Measurements from ENCODE around the gene KCNS3.

Gene KCNS3

DNA sequence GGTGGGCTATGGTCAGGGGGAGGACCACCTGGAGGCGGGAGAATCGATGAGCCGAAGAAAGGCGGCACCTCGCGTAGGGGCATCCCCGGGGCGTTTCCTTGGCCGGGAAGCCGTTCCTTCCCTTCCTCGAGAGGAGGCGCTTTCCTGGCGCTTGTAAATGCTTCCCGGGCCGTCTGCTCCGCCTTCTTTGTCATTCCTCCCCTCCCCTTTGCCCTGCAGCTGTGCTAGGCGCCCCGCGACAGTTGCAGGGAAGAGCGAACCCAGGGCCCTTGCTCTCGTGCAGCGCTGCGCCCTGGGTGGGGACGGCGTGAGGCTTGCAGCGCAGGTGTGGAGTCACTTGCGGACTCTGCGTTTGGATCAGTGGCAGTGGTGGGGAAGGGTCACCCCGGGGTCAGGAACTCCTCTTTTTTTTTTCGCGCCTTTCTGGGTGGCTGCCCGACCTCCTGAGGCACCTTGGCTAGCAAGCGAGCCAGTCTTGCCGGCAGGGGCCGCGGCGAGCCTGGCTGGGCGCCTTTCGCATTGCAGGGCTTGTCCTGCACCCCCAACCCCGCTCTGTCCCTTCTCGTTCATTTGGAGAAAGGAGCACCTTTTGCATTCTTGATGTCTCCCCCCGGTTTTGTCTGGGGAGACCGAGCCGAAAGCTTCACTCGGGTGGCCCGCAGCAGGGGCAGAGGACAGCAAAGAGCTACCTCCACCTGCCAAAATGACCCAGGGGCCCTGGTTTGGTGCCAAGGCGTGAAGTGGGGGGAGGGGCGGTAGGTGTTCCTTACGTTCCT, 858 bp downstream of the KCNS3 start:
- peak; percentile 52 for DNase-seq

DNA sequence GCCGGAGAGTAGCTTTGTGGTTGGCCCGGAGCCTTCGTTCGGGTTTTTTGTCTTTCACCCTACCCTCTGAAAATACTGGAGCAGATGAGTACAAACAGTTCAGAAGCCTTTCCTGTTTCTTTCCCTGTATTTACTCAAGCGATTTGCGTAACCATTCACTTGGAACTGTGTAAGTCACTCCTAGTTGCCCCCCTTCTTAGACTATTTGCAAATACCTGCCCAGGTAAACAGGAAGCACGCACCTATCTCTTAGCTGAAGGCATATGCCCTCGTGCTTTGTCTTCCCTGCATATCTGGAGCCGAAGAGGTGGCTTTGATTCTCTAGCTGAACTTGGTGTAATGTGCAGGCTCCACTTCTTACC, 1.4 kb downstream of the KCNS3 start:
- no peak for DNase-seq

DNA sequence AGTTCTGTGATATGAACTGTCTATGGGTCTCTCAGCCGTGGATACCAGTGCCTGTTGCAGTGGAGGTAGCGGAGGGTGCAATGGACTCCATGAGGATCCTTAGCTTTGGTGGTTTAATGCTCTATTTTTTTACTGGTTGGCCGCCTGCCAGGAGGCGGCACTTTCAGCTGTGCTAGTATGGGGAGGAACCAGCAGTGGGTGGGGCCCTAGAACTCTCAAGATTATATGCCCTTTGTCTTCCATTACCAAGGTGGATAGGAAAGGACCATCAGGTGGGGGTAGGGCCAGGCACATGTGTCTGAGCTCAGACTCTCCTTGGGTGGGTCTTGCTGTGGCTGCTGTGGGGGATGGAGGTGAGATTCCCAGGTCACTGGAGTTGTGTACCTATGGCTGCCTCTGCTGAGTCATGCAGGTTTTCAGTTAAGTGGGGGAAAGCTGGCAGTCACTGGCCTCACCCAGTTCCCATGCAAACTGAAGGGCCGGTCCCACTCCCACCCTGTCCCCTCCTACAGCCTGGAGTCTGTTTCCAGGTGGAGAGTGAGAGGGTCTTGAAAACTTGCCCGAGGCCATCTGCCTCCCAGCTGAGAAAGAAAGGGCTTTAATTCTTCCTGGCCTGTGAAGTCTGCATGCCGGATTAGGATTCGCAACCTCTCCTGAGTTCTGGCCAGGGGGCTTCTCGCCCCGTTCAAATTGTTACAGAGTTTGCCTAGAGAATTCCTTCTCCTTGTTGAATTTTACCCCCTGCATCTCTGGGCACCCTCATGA, 14.5 kb downstream of the KCNS3 start:
- DNase-seq = no peak

DNA sequence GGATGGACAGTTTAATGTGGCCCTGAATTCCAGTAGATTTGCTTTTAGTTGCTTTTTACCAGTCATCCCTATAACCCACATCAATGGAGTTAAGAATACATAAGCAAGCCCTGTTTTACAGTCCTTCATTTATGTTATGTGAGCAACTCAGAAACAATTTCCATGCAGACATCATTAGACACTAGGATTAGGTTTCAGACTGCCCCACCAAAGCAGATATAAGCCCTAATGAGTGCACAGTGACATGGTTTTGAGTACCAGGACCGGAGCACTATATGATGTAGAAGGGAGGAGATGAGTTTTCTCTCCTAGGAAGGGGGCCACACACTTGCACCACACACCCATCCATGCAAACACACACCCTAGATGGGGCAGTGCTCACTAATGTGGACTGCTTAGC, 15.5 kb downstream of the KCNS3 start:
- no peak for DNase-seq

DNA sequence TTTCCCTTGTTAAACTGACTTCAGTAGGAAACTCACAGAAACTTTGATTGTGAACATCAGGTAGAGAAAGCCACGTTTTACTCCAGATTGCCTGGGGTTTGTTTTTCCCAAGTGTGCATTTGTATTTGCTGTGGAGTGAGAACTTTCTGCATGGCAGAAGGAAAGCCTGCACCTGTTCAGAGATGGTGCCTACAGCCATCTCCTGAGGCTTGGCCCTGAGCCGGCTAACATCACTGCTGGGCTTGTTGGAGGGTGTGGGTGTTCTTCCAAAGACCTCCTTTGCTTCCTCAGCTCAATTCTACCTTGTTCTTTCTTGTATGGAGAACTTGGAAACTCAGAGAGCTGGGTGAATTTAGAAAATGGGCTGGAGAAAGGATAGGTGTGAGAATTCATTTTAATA, 16.1 kb downstream of the KCNS3 start:
- no peak for DNase-seq

DNA sequence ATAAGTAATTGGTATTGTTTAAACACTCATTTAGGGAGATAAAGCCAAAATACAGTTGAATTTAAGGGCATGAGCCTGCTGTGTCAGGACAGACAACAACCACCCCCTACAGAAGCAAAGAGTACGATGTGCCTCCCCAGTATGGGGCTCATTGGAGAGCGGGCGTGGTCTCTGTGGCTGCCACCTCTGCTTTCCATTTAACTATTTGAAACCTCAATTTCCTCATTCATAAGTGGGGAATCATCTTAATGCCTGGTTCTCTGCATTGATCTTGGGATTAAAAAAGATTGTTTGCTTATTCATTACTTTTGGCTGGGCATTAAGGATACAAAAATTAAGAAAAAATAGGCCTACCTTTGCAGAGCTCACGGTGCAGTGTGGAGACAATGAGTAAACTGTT, 21.4 kb downstream of the KCNS3 start:
- DNase-seq = no peak

DNA sequence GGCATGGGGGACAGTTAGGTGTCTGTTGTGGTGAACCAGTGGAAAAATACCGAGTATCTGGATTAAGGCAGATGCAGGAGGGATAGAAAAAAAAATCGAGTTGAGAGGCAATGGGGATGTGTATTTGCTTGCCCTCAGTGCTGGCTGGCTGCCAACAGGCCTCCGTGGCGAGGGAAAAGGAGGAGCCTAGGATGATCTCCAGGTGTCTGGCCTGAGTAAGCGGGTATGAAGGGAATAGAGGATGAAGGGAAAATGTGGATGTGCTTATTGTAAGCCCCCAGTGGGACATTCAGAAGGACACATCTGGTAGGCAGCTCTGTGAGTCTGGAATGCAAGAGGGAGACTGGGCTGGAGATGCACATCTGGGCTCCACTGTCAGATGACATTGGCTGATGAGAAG, 22.8 kb downstream of the KCNS3 start:
- DNase-seq = peak; percentile 77

DNA sequence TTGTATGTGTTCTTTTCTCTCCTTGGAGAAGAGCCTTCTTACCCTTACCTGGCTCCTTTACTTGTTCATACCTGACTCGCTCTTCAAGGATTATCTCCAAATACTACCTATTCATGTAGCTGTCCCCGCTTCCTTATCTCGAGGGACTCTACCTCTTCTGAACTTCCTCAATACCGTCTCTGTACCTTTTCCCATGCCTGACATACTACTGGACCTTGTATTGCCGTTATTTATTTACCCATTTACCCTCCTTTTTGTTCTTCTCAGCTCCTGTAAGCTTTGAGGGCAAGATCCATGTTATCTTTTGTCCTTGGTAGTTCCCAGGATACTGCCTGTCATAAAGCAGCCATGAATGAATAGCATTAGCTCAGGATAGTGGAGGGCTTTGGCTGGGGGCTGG, 32.5 kb downstream of the KCNS3 start:
- no peak for DNase-seq

DNA sequence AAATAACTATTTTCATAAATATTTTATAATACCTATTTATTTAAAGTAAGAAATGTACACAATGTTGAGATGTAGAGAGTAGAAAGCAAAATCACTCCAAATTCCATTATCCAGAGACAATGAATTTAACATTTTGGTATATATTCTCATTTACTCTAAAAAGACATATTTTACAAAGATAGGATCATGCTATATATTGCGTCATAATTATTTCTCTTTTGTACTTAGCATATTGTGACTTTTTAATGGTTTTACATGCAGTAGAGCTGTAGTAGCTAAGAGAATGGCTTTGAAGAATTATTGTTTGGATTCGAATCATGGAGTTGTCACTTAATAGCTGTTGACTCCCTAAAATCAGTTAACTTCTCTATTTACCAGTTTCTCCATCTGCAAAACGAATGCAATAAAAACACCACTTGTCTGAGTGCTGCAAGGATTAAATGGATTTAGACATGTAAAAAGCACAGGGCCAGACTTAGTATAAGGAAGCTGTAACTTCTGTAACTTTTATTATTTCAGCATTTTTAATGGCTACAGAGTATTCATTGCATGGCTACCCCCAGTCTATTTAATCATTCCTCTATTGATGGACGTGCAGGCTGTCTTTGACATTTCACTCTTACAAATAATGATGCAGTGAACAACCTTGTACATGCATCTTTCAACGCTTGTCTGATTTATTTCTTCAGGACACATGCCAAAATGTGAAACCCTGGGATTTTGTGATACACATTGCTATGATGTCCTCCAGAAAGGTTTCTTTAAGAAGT, 33.2 kb downstream of the KCNS3 start:
- no peak for DNase-seq

DNA sequence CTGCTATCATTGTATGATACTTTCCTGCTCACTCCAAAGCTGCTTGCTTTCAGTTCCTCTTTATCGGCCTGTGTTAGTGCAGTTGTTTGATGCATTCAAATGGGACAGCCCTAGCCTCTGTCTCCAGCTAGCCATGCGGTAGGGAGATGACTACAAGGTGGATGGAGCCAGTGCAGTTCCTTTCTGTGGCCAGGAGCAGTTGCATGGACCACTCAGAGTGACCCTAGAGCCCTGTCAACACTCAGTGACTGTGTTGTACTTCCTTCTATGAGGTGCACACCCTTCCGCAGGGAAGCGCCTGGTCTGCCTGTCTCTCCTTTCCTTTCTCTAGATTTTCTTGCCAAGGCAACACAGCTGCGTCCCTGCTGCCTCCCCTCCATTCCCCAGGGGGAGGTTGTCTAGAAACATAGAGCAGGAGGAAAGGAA, 33.8 kb downstream of the KCNS3 start:
- DNase-seq = no peak

DNA sequence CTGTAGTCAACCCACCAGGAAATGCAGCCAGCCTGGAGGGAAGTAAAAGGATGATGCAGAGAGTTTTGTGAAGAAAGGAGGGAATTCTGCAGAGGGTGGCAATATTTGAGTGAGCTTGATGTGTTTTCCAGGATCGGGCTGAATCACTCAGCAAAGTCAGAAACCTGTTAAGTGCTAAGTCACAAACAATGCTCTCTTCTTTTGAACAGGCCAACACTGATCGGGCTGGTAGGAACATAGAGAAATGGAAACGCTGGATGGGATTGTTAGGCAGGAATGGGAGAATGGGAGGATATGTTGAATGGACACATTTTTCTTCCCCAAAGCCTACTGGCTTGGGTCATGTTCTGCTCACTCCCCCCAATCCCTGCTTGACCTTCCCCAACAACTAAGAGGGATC, 36.6 kb downstream of the KCNS3 start:
- no peak for DNase-seq

DNA sequence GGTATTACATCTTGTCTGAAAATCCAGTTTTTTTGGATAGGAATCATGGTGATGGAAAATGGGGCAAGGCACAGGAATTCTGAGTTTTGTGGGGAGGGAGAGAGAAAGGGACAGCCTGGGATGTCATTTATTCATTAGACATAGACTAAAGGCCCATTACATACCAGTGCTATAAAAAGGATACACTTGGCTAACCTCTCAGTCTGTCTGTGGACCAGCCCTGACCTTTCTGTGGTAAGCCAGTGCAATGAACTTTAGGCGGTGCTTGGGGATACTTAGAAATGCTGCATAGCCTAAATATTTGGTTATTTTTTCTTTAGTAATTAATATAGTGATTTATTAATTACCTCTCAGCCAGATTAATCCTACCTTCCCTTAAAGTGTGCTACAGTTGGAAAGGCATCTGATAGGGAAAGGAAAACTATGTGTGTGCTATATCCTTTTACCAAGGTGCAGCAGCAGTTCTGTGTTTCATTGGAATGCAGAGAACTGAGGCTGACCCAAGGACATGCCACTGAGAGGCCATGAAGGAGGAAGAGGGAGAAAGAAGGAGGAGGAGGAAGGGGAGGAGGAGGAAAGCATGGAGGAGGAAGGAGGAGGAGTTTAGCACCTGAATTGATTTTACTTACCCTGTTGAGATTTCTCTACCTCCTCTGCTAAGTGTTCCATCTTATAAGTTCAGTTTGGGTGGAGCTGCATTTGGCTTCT, 37.5 kb downstream of the KCNS3 start:
- no peak for DNase-seq

DNA sequence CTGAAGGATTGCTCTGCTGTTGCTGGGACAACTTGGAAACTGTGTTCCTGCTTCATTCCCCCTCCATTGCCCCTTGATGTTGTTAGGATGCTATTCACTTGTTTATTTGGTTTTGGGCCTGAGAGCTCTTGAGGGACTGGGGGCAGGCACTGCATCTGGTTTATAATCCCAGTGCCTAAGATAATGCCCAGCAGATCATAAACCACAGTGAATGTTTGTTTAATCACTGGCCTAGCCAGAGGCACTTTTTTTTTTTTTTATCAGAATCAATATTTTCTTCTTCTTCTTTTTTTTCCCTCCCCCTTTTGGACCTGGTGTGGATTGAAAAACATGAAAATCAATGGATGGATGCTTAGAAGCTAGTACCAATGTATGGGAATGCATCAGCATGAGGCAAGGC, 38.1 kb downstream of the KCNS3 start:
- DNase-seq = no peak

DNA sequence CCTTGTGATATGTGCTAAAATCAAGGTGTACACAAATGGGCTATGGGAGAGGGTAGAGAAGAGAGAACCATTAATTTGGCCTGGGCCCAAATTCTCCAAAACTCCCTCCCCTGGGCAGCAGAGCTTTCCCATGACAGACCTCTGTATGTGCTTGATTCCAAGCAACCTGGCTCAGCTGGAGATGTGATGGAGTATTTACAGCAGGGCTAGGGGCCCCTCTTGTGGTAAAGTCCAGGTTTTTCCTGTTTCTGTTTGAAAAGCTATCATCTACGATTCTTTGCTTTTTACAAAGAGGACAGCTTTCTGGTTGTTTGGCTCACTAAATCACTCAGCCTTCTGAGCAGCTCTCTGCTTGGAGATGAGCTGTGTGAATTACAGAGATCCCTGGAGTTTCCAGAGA, 40.3 kb downstream of the KCNS3 start:
- peak; percentile 14 for DNase-seq

DNA sequence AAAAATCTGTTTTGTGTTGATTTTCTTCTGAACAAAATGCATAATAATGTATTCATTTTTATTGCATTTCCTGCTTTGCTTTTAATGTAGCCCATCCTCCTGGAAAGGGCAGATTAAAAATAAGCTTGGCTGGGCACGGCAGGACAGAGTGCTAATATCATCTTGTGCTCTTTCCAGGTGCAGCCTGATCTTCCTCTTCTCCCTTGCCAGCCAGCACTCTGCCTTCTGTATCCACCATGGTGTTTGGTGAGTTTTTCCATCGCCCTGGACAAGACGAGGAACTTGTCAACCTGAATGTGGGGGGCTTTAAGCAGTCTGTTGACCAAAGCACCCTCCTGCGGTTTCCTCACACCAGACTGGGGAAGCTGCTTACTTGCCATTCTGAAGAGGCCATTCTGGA, 52.3 kb downstream of the KCNS3 start:
- no peak for DNase-seq

DNA sequence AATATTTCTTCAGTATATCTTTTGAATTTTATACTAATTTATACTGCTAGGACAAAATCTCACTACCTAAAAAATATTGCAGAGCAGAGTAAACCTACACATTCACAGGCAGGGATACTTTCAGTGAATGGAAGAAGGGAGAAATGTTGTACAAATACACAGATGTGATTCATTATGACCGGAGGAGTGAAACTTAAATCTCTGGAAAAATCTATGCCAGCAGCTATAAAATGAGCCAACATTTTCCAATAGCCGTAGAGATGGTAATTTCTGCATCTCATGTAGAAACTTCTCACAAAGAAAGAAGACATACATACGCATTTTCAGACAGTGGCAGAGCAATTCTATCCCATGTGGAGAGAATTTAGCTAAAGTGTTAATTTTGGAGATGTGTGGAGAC, 54.8 kb downstream of the KCNS3 start:
- DNase-seq = no peak

DNA sequence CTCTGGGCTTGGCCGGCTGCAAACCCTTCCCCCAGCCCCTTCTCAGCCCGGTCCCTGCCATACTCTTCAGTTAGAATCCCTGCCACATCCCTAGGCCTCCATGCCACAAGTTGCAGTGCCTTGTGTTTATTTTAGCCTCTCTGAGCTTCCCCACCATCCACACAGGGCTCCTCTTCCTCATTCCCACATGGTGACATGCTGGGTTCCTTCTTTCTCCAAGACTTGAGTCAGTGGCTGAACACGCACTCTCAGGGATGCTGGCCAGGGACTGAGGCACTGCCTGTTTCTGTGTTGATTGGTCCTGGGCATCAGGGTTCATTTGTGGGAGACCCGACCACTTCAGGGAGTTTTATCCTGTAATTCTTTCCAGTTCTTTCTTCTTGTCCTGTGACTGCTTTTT, 56.3 kb downstream of the KCNS3 start:
- DNase-seq = no peak

DNA sequence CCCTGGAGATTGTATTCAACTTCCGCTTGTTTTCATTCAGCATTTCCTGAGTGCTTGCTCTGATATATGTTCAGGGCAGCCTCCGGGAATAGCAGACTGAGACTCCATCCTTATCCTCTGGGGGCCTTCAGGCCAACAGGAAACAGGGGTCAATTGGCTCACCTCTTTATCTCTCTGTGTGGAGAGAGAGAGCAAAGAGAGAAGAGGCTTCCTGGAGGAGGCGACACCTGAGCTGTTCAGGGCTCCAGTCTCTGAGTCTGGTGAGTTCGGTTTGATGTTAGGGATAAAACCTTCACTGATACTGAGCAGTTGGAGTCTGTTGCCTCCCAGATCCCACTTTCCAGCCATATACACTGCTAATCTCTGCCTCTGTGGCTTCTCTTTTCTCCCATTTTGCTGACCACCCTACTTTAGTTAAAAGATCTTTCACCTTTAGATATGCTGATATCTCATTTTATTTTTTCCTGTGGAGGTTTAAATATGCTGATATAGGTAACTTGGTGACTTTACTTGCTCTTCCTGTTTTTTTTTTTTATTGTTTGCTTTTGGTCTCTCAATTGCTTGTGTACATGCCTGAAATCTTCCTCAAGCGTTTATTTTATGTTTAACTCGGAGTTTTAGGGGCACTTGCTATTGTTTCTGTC, 56.9 kb downstream of the KCNS3 start:
- DNase-seq = no peak

DNA sequence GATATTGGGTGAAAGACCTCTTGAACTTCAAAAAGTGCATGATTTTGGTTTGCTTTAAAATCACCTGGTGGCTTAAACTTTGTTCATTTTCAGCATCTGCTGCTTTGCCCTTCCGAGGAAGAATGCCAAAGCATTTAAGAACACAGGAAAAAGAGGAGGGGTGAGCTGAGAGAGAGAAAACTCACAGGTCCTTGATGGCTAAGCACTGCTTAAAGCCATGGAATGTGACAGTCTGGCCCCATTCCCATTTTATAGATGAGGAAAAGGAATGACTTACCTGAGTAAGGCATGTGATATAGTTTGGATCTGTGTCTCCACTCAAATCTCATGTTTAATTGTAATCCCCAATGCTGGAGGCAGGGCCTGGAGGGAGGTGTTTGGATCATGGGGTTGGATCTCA, 58.1 kb downstream of the KCNS3 start:
- DNase-seq = no peak

DNA sequence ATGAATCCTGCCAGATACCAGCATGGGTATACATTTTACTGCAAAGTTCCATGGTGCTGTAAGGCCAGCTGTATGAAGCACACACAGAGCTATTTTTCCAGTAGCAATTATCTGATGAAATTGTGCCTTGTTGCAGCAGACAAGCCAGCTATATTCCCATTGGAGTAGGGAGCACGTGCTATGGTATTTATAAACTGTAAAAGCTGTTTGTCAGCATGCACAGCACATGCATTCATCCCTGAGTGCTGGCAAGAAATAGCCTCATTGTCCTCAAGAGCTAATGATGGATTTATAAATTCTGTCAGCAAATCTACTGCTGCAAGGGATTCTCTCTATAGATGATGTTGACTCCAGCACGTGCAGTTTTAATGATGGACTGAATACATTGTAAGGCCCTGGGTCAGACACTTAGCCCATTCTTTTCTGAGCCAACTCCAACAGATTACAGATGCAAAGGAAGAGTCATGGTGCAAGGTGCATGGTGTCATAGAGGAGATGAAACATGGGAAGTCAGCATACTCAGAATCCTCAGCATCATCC, 61.7 kb downstream of the KCNS3 start:
- no peak for DNase-seq

DNA sequence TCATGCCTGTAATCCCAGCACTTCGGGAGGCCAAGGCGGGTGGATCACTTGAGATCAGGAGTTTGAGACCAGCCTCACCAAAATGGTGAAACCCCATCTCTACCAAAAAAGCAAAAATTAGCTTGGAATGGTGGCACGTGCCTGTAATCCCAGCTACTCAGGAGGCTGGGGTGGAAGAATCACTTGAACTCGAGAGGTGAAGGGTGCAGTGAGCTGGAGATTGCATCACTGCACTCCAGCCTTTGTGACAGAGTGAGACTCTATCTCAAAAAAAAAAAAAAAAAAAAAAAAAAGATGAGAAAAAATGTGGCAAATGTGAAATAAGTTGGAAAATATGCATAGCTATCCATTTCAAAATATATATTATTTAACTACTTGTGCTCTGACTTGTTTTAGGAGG, 65.0 kb downstream of the KCNS3 start:
- DNase-seq = no peak

DNA sequence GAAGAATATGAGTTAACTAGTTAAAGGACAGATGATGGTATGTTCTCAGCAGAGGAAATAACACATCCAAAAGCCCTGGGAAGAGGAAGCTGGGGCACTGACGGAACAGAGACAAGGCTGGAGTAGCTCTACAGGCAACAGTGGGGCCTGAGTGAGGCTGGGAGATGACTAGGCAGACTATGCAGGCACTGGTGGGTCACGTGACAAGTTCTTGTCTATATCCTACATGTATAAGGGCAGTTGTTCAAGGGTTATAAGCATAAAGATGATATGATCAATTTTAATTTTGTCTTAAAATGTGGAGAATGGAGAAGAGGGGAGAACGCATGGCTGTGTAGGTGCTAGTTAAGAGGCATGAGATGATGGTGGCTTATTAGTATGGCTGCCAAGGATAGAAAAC, 68.6 kb downstream of the KCNS3 start:
- DNase-seq = no peak

DNA sequence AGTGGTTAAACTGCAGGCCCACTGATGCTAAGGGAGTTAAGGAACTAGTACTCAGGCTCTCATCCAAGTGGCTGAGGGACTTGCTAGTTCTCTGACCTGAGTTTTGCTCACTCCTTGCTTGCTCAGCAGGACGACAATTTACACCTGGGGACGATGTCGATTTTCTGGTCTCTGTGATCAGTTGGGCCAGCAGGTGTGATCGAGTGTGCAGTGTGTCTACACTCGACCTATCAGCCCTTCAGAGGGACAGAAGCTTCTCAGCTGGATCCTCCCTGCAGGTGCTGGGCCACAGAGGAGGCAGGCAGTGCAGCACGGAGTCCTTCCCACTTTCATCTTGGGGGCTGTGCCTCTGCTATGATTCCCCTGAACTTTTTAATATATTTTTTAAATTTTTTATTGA, 71.5 kb downstream of the KCNS3 start:
- DNase-seq = no peak

All from COR-L47 (cell line).